Stimulated activated CD4-positive, alpha-beta T cell treated with anti-CD3 and anti-CD28 coated beads, TNF-alpha, amount 100 ng/mL, for 4 hours (primary cell): Measurements from ENCODE around the gene AFTPH.
"Not testable (repeated sequence)": the region's sequence is repeated elsewhere in the genome, so short reads cannot be mapped to it uniquely, and the experiment has no call there.

Experiments used
- DNase-seq, 3 experiments: peaks; one replicate each; pipeline ENCODE4 v3.0.0-alpha.2; 2020; ENCODE audit warnings: low read depth in 3 of 3

AFTPH gene

DNA sequence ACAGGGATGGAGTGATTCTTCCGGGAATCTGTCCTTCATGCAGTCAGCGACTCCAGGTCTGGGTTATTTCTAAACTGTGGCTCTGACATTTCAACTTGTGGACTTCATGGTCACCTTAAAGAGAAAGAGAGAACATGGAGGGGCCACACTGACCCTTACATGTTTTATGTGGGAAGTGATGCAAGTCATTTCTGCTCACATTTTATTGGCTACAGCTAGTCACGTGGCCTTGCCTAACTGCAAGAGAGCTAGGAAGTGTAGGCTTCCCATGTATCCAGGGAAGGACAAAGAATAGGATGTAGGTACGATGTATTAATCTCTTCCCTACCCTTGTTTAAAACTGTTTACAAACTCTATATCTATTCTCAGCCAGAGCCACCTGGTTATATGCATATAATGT, 30.3 kb upstream of the AFTPH start:
- no peak for DNase-seq

DNA sequence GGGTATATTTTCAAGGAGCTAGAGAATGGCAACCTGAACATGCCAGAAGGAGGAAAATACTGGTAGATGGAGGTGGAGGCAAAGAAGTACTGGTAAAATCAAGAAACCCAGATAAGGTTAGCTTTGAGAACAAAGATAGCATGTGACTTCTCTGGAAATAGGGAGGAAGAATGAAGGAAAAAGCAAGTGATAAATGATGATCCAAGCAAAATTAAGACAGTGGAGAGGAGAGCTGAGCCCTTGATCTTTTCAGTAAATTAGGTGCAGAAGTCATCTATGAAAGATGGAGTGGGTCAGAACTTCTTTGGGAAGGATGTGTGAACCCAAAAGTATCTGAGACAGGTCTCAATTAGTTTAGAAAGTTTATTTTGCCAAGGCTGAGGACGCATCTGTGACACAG, 25.7 kb upstream of the AFTPH start:
- no peak for DNase-seq

DNA sequence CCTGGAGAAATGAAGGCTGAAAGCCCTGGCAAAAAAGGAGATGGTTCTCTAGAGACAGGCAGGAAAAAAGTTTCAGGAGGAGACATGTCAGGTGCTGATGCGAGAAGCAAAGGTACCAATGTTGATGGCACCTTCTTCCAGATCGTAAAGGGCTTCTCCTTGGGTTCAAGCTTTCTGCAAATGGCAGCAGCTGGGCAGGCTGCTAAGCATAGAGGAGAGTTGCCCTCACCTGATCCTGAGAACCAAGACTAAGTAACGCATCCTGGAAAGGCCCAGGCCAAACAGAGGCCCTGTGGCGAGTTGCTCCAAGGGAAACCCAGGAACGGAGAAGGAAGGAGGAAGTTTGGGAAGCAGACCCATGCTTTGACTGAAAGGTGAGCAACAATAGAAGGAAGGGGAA, 23.6 kb upstream of the AFTPH start:
- DNase-seq: no peak

DNA sequence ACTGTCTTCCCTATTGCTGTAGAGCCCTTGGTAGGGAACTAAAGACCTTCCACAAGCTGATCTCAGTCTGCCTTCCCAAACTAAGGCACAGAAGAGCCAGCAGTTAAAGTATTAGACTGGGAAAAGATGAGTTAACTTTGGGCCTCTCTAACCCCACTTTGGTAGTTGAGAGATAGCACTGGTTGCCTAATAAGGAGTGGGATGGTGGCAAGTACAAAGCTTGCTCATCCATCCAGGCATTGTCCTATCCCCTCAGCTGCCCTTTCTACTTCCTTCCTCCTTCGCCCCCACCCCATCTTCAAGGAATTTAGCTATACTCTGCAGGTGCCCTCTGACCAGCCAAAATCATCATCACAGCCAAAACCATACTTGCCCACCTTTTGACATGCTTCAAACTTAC, 22.2 kb upstream of the AFTPH start:
- DNase-seq: no peak

DNA sequence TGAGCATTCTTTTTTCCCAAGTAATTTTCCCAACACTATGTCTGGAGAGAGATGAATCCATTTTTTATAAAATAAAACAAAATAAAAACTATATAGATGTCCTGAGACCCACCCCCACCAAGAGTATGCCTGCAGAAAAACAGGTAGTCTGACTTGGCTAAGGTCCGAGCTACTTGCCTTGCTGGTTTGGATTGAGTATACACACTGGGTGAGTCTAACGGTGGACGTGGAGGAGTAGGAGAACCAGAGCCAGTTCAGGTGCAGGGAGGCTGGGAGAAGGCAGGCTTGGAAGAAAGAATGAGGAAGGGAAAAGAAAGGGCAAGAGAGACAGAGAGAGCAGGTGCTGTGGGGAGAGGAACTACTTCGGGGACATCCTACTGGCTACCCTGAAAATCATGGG, 21.3 kb upstream of the AFTPH start:
- DNase-seq: no peak

DNA sequence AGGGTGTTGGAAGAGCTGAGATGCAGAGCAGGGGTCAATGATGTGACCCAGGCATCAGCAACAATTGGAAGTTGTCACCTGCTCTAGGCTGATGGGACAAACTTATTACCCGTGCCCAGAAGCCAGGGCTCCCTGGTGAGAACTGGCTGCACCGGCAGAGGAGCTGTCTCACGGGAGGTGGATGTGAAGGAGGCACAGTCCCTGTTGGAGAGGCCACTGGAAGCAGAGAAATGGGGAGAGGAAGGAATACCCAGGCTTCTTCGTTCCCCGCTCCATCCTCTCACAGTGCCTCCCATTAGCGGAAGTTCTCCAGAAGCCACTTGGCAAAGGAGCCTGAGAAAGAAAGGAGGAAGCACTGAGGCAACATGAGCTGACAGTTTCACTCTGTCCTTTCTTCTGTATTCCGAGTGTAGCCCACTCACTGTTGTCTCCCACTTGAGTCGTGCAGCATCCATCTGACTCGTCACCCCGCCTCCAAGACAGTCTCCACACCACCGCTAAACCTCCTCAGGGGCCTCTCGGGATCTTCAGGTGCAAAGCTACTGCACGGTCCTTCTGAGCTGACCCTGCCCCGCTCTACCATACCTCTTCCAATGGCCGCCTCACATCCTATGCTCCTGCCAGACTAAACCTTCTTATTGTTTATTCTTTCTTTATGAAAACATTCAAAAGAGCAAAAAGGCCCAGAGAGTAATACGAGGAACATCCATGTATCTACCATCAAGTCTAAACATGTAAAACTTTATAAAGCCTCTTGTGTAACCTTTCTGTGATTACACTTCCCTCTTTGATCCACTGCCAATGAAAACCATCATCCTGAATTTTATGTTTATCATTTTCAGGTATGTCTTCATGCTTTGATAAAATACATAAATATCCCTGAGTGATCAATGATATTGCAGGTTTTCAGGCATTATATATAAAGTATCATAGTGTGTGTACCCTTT, 19.1 kb upstream of the AFTPH start:
- no peak for DNase-seq

DNA sequence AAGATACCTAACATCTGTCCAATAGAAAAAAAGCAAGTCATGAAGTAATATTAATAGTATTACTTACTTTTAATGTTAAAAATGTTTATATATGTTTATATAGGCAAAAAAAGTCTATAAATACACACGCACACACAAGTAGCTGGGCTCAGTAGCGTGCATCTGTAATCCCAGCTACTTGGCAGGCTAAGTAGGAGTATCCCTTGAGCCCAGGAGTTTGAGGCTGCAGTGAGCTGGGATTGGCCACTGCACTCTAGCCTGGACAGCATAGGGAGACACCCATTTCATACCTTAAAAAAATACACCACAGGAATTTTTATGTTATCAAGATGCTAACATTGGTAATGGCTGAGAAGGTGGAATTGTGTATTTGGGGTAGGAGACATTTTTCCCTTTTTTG, 17.4 kb upstream of the AFTPH start:
- DNase-seq: no peak

DNA sequence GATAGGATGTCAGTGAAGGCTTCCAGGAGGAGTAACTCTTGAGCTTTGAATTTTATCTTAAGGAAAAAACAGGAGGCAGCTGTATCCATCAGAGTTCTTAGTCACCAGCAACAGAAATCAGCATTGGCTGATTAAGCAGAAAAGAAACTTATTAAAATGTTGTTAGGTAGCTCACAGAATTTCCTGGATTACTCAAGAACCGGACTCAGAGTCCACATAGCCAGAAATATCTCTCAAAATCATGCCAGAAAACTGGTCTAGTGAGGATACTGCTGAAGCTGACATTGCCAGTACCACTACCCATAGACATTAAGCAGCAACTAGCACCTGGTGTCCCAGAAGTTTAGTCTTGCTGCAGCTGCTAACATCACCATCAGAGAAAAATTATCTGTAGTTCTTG, 10.1 kb upstream of the AFTPH start:
- DNase-seq: no peak

DNA sequence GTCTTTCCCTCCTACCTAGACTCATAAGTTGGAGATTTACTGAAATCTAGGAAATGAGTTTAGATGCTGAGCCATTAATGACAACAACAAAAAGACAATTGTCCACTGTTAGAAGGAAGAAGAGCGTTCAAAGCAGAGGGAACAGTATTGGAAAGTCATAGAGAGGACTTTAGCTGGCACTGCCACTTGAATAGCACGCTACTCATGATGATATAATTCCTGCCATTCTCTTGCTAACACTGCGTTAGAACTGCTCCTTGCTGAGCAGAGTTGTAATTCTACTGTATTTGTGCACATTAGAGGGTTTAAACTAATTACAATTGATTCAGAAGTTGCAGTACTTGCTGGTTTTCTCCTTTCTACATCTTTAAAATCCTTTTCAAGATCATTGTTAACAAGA, 9.0 kb upstream of the AFTPH start:
- no peak for DNase-seq

DNA sequence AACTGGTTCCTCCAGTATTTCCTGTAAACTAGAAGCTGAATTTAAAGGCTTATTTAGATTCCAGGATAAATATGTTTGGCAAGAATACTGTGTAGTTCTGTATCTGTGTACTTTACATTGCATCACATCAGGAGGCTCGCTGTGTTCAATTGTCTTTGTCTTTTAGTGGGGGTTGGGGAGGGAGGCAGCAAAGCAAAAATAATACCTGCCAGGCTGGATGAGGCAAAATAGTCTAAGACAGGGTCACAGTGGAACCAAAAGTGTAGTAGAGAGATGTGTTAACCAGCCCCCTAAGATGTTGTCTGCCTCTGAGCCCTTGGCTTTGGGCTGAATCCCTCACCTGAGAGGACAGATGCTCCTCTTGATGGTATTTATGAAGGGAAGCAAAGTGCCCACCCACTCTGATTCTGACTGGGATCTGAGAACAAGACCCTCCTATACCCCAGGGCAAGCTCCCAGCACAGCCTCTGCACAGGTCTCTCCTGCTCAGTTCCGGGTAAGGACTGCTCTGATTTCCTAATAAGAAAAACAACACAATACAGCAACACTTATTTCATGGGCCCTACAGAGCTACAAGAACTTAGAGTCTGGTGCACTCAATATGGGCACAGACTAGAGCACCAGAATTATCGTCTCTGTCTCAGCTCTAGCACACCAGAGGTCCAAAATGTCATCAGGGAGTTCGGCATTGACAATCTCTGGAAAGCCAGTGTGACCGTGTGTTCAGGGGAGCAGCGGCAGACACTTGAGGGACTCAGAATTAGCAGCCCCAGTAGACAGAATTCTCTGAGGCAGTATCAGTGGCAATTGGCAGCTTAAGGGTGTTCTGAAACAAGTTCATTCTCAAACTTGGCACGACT, 7.2 kb upstream of the AFTPH start:
- no peak for DNase-seq

DNA sequence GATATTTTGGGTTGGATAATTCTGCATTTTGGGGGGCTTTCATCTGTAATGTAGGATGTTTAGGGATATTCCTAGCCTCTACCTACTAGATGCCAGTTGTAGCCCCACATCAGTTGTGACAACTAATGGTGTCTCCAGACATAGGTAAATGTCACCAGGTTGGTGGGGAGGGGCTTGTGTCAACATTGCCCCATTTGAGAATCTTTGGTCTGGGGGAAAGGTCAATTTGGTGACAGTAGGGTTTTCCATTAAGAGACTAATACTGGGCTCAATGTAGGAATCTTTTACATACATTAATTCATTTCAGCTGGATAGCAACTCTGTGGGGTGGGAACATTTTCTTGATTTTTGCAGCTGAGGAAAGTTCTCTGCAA, 6.6 kb upstream of the AFTPH start:
- no peak for DNase-seq

DNA sequence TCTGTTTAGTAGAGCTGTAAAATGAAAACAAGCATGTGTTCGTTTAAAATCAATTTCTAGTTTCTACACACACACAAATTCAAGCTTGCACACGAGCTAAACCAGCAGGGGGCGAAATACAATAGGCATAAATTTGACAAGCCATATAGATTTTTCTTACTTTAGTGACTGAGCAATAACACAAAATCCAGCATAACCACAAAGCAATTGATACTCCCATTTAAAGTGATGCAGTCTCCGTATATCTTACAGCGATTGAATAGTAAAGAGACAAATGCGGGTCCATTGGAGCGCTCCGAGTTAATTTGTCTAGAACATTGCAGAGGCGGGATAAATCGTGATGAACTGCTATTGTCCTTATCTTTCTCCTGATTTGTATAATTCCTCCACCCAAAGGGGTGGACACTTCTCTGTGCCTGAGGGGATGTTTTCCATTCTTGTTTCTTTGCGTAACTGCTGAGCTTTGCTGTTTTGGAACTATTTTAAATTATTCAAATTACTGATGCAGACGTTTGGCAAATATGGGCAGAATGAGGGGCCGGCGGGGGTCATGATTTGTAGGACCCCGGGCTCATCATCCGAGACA, 1.2 kb upstream of the AFTPH start:
- peak; percentile 10 to 61 (median 40) for DNase-seq

DNA sequence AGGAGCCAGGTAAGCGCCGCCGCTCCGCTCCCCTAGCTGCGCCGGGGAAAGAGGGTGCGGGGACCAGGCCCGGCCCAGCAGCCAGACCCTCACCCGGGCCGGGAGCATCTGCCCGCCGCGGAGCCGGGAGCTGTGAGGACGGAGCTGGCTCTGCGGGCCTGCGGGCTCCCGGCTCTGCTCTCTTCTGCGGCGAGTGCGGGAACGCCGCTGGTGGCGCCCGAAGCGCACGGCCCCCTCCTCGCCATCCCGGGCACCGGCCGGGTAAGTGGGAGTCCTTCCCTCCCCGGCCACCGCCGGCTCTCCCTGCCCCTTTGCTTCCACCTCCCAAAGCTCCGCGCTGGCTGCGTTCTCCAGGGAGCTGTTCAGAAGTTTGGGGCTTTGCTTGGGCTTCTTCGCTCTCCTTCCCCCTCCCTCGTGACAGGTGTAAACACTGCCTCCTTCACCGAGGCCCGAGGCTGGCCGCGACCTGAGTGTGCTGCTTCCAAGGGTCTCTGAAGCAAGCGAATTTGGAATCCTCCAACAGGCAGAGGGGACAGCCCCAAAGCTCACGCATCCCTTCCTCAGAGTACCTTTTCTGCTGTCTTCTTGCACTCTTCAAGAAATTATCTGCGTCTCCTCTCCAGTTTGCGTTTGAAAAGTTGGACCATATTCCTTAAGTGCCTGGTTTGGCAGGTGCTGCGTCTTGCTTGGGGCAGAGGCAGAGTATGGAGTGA, 632 bp downstream of the AFTPH start:
- DNase-seq: peak in 2 of 3 experiments; percentile 3 to 22

DNA sequence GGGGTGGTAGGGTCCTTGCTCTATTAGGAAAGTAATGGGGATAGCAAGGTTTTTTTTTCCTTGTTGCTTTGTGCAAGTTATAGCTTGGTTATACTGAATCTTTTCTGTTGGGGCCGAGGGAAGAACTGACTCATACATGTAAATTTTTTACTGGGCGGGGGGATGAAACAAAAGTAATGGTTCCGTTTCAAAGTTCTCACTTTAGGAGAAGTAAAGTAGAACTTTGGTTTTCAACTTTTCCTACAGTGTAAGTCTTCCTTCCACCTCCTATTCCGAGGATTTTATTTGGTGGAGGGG, 1.1 kb downstream of the AFTPH start:
- DNase-seq: peak in 1 of 3 experiments; percentile 6

DNA sequence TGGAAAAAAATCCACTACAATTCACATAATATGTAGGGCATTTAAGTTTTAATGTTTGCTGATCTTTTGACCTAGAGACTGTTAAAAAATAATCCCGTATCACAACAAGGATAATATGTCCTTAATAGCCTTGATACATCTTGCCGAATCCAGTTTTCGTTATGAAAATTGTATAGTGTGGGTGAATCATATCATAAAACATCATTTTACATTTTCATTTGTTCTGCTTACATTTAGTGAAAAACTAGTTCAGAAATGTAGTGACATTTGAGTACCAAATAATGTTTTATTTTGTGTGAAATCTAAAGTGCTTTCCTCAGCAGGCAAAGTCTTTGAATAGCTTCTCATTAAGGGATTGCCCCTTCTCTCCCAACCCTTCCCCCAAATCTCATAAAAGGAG, 1.9 kb downstream of the AFTPH start:
- DNase-seq: no peak

DNA sequence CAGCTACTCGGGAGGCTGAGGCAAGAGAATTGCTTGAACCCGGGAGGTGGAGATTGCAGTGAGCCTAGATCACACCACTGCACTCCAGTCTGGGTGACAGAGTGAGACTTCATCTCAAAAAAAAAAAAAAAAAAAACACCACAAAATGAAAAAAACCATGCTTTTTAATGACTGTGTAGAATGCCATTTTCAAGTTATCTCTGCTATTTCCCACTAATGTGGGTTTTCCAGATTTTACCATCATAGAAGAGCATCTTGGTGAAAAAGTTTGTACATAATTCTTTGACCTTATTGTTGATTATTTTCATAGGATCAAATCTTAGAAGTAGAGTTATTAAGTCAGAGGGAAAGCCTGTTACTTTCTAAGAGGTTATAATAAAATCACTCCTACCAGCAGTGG, 6.8 kb downstream of the AFTPH start:
- not testable (repeated sequence) for DNase-seq

DNA sequence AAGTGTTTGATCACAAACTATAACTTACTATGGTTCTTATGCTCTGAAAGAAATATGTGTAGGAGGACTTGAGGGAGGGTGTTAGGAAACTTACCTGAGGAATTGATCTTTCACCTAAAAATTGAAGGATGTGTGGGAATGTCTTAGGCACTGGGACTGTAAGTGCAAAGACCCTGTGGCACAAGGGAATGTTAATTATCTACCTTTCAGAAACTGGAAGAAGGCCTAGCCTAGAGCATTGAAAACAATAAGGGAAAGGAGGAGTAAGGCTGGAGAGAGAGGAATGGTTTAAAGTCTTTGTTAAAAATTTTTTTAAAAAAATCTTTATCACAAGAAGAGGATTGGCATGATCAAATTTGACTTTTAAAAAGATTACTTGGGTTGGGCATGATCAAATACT, 7.9 kb downstream of the AFTPH start:
- DNase-seq: no peak

DNA sequence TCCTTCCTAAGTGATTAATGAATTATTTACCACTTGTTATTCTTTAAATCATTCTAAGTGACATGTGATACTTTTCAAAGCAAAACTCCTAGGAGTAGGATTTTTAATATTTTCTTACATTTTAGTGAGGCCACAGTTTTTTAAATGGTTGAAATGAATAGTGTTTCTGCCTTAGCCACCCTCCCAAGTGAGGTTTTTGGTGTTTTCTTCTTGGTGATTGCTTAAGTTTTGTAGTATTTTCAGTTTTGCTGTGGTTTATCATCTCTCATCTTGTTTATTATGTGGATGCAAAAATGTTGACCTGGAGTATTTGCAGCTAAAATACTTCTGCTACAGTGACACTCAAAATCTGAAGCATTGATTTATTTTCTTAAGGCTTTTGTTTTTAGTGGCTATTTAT, 9.8 kb downstream of the AFTPH start:
- no peak for DNase-seq

DNA sequence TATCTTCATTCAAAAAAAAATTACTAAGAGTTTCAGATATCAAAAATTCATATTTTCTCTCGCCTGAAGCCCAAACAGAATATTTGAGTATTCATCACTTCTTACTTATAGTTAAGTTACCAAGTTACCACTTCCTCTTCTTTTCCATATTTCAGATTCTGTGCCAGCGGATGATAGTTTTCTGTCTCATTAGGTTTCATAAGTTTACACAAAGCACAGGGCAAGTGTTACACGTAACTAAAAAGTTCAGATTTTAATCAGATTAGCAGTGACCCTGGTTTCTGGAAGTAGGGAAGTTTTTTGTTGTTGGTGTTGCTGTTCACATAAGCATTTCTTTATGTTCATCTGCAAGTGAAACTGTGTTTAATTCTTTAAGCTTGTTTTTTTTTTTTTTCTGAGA, 10.2 kb downstream of the AFTPH start:
- no peak for DNase-seq

DNA sequence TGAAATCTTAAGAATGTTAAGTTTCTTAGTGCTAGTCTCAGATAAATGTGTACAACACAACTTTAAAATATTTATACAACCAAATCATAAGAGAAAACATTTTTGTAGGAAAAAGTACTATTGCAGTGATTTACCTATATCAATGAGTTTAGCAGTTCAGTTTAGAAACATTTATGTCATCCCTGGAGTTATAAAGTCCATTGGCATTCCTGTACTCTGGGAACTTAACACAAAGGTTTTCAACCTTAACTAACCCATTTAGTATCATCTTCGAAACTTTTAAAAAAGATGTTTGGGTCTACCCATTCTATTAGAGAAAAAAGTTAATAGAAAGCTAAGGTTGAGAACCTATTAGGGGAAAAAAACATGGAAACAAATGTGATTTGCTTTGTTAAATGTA, 10.9 kb downstream of the AFTPH start:
- DNase-seq: no peak

DNA sequence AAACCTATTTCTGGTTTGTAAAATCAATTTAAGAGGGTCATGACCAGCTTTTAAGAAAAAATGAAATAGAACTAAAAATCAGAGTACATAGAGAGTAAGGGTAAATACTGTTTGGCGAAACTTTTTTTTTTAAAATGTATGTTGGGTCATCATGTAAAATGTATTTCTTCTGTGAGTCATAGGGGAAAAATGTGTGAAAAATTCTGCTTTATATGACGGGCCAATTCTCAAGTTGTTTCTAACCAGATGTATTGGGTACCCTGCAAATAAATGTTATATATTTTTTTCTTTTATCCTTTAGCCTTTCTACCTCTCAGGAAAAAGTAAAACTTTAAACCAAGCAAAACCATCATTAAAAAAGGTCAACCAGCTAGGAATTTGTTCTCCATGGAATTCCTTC, 13.9 kb downstream of the AFTPH start:
- no peak for DNase-seq

DNA sequence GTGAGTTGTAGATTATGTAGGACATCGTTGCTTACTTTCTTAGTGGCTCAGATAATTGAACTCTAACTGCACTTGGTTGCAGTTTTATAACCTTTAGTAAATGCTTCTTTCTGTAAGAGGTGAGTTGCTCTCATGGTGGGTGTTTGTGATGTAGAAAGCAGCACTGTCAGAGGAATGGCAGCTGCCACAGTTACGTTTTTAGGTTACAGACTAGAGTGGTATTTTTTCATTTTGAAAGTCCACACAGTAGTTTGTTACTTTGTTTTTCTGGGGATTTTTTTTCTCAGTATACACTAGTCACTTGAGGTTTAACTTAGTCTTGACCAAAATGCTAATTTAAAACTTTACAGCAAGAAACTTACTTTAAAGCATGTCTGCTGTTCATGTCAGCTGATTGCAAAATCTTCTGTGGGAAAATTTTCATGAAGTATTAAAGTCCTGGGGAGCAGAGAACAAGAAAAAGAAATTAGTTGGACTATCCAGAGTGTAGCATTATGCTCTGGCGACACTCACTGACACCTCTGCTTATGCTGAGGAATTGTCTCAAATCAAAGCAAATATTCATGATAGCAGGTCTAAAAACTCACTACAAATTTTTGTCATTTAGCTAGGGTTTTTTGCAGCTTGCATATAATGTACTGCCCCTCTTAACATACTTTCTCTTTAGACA, 14.8 kb downstream of the AFTPH start:
- DNase-seq: no peak
